ENCODE data around the gene FOXJ2.
"Not testable (repeated sequence)": the region's sequence is repeated elsewhere in the genome, so short reads cannot be mapped to it uniquely, and the experiment has no call there.

FOXJ2 gene

DNA sequence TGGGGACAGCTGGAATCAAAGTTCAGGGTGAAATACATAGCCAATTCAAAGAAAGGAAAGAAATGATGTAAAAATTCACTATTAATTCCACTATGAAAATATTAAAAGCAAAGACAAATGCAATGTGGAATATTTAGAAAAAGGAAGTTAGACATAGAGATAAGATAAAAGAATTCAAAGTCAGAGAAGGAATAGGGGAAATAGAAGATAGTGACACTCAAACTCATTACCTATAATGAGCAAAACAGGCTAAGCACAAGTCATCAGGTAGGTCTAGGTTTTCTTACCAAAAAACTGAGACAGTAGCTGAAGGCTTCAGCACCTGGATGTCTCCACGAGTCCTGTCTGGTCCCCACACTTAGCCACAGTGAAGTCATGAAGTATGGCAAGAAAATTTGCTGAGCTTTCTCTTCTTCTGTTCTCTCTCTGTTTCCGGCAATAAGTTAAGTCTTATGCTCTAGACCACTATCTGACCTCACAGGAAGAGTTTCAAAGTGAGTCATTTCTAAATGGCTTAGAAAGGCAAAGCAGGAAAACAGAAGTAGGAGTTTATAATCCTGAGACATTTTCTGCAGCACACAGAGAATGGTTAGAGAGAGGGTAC, 33.6 kb downstream of the FOXJ2 start, which contains the start of gene C3AR1:
Gene C3AR1 (minus strand): TSS at position 369 of the 604 bp plus-strand sequence. CDS start 6,174 bp downstream, outside the sequence.
- DNase-seq (ENCODE audit: low read depth in 2 of 2): no peak

DNA sequence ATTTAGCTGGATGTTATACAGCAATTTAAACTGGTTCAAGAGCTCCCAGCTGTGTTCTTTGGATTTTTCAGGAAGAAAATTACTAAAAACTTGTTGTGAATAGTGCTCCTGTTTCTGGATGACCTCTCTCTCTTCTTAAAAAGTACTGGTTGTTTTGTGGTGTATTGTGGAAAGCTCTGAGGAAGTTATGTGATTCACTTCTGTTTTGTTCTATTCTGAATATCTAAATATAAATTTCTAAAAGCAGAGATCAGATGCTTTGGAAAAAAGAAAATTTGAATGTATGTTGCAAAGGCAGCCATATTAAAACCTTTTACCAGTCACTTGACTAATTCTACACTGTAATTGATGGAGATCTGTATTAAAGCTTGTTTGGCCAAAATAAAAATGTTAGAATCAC, 37.1 kb downstream of the FOXJ2 start:
- no peak for DNase-seq (ENCODE audit: low read depth in 2 of 2)

DNA sequence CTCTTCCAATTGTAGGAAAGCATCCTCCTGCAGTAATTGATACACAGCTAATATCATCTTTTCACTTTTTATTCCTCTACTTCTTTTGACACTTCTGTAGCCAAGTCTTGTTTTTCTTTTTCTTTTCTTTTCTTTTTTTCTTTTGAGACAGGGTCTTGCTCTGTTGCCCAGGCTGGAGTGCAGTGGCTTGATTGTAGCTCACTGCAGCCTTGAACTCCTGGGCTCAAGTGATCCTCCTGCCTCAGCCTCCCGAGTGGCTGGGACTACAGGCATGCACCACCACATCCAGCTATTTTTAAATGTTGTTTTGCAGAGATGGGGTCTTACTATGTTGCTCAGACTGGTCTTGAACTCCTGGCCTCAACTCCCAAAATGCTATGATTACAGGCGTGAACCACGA, 39.3 kb downstream of the FOXJ2 start:
- DNase-seq (ENCODE audit: low read depth in 2 of 2): not testable (repeated sequence)

DNA sequence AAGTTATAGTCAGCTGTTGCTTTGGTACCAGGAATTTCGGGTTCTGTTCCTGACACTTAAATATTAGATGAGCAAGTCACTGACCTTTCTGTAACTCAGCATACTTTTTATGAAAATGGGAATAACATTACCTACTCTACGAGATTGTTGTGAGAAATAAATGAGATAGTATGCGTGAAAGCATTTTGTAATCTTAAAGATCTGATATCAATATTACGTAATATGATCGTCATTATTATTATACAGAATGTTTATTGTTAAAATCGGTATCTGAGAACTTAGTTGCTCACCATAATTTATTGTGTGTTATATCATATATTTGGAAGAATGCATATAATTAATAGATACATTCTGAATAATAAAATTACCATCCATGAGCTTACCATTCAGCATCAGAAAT, 43.4 kb downstream of the FOXJ2 start:
- DNase-seq (ENCODE audit: low read depth in 2 of 2): no peak

DNA sequence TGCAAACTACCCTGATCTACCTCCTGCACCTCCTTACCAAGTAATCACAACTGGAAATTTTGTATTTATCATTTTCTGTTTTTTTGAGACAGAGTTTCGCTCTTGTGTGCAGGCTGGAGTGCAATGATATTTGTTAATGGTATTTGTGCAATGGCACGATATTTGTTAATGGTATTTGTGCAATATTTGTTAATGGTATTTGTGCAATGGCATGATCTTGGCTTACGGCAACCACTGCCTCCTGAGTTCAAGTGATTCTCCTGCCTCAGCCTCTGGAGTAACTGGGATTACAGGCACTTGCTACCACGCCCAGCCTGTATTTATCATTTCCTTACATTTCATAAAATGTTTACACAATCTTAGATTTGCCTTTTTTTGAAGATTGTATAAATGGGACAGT, 43.9 kb downstream of the FOXJ2 start:
- no peak for DNase-seq (ENCODE audit: low read depth in 2 of 2)

DNA sequence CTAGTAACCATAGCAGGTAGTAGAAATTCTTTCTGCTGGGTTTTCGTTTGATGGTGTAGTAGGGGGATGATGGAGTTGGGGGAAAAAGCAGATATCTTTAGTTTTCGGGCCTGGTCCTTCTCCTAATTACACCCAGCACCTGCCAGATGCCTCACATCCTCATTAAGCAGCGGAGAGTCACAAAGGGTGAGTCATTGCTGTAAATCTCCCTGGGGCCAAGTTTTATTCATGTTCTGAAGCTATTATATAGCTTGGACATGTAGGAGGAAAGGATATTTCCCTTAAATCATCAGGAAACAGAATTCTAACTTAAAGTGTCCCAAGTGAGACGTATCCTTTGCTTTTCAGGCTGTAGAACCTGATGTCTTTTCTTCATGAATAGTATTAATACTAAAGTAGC, 44.7 kb downstream of the FOXJ2 start:
- DNase-seq (ENCODE audit: low read depth in 2 of 2): no peak

DNA sequence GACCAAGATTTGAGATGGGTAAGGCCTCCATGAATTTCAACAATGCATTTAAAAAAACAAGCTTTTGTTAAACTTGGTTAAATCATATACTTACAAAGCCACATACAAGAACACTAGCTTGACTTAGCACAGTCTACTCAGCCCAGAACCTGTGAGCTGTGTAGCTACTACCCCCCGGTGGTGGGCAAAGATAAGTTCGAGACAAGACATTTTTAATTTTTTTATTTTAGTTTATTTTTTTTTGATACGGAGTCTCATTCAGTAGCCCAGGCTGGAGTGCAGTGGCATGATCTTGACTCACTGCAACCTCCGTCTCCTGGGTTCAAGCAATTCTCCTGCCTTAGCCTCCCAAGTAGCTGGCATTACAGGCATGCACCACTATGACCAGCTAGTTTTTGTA, 45.9 kb downstream of the FOXJ2 start:
- DNase-seq (ENCODE audit: low read depth in 2 of 2): peak; percentile 23 to 49

DNA sequence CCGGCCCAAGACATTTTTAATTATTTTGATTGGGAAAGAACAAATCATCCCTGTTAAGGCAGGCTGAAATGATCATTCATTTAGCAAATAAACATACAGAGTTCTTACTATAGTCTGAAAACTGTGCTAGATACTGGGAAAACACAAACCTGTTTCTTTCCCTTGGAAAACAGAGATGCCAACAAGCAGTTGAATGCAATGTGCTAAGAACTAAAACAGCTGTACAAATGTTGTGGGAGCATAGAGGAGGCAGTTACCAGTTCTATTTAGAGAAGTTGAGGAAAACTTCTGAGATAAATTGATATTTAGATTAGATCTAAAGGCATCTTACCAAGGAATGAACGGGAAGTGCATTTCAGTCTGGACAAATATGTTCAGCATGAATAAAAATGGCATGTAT, 46.4 kb downstream of the FOXJ2 start:
- DNase-seq (ENCODE audit: low read depth in 2 of 2): no peak

DNA sequence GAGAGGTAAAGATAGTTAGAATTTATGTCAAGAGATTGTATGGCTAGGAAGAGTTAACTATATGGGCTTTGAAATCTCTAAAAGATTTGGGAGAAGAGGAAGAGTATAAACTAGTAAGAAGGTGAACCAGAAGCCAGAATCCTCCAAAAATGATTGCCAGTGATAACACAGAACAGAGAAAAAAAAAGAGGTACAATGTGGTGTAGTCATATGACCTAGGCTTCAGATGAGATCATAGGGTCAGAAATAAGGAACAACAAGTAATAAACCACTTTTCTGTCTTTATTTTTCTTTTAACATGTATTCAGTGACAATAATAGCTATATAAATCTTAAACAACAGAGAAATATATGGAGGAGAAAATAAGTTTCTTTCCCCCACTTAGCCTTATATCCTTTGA, 47.6 kb downstream of the FOXJ2 start:
- DNase-seq (ENCODE audit: low read depth in 2 of 2): no peak

DNA sequence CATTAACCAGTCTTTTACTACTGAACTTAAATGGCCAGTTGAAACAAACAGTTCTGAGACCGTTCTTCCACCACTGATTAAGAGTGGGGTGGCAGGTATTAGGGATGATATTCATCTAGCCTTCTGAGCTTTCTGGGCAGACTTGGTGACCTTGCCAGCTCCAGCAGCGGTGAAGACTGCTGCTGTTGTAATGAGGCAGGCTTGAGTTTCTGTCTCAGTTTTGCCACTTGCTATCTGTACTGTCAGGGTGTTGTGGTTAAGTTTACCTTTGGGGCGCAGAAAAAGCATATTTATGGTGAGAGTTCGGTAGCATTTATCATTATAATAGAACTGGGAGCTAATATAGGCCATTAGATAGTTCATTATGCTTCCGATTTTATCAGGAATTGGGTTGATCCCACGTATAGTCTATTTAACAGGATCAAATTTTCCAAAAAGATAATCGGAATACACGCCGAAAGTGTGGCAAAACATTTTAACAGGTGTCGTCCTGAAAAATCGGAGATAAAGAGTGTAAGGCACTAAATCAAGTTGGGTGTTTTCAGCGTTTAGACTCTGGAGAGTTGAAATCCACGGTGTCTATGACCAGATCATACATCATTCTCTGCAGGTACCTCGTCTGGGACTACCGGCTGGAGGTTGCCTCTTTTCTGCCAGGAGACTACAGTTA, 48.9 kb downstream of the FOXJ2 start:
- no peak for DNase-seq (ENCODE audit: low read depth in 2 of 2)

DNA sequence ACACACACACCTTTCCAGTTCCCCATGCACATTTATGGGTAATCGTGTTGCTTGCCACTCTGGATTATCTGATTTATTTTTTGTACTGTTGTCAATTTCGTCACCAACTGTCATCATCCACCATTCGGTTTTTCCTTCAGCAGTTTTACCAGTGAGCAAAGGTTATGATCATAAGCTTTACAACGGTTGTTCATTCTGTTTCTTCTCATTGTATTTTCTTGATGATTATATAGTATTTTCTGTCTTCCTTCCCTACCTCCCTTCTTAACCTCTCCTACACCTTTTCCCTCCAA, 50.2 kb downstream of the FOXJ2 start:
- no peak for DNase-seq (ENCODE audit: low read depth in 2 of 2)

DNA sequence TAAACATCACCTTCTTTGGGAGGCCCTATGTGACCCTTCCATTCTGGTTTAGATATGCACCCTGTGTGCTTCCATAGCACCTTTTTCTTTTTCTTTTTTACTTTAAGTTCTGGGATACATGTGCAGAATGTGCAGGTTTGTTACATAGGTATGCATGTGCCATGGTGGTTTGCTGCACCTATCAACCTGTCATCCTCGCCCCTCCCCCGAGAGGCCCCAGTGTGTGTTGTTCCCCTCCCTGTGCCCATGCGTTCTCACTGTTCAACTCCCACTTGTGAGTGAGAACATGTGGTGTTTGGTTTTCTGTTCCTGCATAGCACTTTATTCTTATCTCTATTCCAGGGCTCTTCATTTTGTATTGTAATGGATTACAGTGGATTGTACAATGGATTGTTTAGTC, 51.8 kb downstream of the FOXJ2 start:
- DNase-seq (ENCODE audit: low read depth in 2 of 2): peak in 1 of 2 donors; percentile 34

DNA sequence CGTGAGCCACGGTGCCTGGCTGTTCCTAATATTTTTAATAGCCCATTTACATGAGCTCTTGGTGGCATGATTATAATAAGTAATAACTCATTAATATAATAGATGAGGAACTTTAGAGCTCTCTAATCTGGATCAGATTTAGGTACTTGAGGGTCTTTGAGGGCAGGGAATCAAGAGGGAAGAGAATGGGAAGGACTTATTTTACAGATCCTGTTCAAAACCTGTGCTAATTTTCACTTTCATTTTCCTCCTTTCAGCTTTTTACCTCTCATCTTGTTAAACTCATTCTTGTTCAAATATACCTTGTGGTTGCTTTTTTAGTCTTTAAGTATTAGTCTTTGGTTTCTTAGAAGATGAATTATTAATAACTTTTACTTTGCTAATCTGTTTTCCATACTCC, 55.1 kb downstream of the FOXJ2 start:
- no peak for DNase-seq (ENCODE audit: low read depth in 2 of 2)

DNA sequence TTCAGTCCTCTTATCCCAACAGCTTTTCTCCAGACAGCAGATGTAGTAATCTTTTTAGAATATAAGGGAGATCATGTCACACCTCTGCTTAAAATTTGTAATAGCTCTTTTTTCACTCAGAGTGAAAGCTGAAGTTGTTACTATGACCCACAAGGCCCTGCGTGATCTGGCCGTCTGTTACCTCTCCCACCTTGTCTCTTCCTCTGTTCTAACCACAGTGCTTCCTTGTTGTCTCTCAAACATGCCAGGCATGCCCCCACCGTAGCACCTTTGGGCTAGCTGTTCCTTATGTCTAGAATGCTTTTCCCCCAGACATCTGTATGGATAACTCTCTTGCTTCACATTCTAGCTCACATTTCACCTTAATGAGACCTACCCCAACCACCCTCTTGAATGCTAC, 56.1 kb downstream of the FOXJ2 start:
- no peak for DNase-seq (ENCODE audit: low read depth in 2 of 2)

DNA sequence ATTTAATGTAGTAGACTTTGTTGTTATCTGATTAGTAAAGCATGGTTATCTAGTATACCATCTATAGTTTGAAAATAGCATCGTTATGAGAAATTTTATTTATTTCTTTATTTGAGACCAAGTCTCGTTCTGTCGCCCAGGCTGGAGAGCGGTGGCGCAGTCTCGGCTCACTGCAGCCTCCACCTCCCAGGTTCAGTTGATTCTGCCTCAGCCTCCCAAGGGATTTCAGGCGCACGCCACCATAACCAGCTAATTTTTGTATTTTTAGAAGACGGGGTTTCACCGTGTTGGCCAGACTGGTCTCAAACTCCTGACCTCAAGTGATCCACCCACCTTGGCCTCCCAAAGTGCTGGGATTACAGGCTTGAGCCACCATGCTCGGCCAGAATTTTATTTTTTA, 56.8 kb downstream of the FOXJ2 start:
- DNase-seq (ENCODE audit: low read depth in 2 of 2): not testable (repeated sequence)

DNA sequence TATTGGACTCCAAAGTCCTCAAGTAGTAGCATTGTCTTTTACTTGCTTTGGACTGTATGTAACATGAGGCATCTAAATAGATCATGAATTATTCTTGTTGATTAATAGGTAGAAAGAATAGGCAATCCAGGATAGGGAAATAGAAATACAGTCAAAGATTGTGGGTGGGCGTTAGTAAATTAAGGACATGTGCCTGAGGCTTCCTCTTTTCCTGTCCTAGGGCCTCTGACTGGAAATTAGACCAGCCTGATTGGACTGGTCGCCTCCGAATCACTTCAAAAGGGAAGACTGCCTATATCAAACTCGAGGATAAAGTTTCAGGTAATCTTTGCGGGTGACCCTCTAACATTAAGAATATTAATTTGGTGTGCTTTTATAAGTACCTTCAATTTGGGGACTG, 57.2 kb downstream of the FOXJ2 start:
- no peak for DNase-seq (ENCODE audit: low read depth in 2 of 2)

DNA sequence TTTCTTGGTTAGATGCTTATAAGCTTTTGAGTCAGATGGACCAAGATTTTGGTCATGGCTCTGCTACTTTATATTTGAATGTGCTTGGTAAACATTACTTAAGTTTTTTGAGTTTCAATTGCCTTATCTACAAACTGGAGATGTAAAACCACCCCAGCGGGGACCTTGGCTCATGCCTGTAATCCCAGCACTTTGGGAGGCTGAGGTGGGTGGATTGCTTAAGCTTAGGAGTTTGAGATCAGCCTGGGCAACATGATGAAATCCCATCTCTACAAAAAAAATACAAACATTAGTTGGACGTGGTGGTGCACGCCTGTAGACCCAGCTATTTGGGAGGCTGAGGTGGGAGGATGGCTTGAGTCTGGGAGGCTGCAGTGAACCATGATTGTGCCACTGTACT, 60.8 kb downstream of the FOXJ2 start:
- no peak for DNase-seq (ENCODE audit: low read depth in 2 of 2)

DNA sequence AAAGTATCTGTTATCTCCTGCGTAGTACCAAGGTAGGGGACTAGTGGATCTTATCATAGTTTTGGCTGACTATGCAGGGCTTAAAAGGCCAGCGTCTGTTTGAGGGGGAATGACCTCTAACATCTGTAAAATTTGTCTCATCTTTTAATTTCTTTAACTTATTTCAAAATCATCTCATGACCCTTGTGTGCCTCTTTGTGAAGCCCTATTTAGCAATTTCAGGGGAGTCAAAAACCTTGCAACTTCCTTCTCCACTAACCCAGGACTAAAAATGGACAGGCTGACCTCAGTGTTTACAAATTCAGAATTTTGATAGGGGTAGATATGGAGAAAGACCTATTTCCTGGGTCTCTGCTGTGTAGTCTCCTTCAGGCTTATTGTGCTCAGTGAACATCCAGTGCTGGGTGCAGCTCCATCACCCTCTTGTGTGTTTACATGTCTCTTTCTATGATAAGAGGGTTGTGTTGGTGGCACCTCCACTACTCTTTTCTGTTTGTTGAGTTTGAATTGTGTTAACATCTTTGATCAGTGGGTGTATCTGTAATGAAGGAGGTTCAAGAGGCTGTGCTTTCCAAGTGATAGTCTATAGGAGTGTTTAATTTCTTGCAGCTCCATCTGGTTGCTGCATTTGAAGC, 63.9 kb downstream of the FOXJ2 start:
- DNase-seq (ENCODE audit: low read depth in 2 of 2): no peak

DNA sequence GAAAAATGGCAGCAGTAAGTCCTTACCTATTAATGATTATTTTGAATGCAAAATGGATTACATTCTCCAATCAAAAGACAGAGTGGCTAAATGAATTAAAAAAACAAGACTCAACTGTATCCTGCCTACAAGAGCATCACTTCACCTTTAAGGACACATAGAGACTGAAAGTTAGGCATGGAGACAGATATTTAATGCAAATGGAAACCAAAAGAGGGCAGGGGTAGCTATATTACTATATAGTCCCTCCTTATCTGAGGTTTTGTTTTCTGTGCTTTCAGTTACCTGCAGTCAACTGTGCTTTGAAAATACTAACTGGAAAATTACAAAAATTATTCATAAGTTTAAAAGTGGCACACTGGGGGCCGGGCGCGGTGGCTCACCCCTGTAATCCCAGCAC, 66.7 kb downstream of the FOXJ2 start:
- DNase-seq (ENCODE audit: low read depth in 2 of 2): no peak

All from stimulated activated CD4-positive, alpha-beta T cell treated with anti-CD3 and anti-CD28 coated beads, Interleukin-1b, Interleukin-23, amount 100 ng/mL, for 4 hours (primary cell).